Measurements from ENCODE around the gene TMEM253.

The TMEM253 gene

GRCh38 chr14:21136024-21136423 lies 35.2 kb downstream of the TMEM253 start:
- peak; percentile 27 for DNase-seq (ENCODE audit: low read depth)
- H3K4me3 ChIP-seq (ENCODE audit: low read depth, low read length), result no peak overlapping the region
- peak; percentile 66 for TF ChIP-seq CTCF (conservative IDR thresholded peaks at IDR 0.05; ENCODE audit: low read depth, low read length)

- DNase-seq (ENCODE audit: low read depth), result no peak
- no peak overlapping the region for H3K4me3 ChIP-seq (ENCODE audit: low read depth, low read length)
- no peak for TF ChIP-seq CTCF (conservative IDR thresholded peaks at IDR 0.05; ENCODE audit: low read depth, low read length)
Measured at GRCh38 chr14:21142357-21142756, 41.5 kb downstream of the TMEM253 start.

GRCh38 chr14:21145437-21145836 lies 44.6 kb downstream of the TMEM253 start:
- DNase-seq (ENCODE audit: low read depth), result no peak
- H3K4me3 ChIP-seq (ENCODE audit: low read depth, low read length), result no peak overlapping the region
- TF ChIP-seq CTCF (conservative IDR thresholded peaks at IDR 0.05; ENCODE audit: low read depth, low read length), result no peak

- no peak for DNase-seq (ENCODE audit: low read depth)
- no peak overlapping the region for H3K4me3 ChIP-seq (ENCODE audit: low read depth, low read length)
- TF ChIP-seq CTCF (conservative IDR thresholded peaks at IDR 0.05; ENCODE audit: low read depth, low read length), result no peak
Measured at GRCh38 chr14:21149641-21150367, 48.9 kb downstream of the TMEM253 start.

Measured in choroid plexus epithelial cell (primary cell).